Sigmoid colon (tissue), 4 donors: ENCODE results near the gene CCDC77.

ENCODE experiments used
- EP300 ChIP-seq, 4 donors: sonication (generic); formaldehyde crosslinking; IDR thresholded peaks; one replicate each; pipeline ENCODE4 v1.6.1; 2017; ENCODE audit warnings: antibody characterized with exemption in 4 of 4
- POLR2A ChIP-seq, 2 donors: fragments of 450-650 bp; IDR thresholded peaks; one replicate each; pipeline ENCODE4 v1.6.1; 2016; ENCODE audit warnings: antibody characterized with exemption in 2 of 2, mild to moderate bottlenecking in 2 of 2, moderate library complexity in 2 of 2
- POLR2AphosphoS5 ChIP-seq, 4 donors: sonication (generic); formaldehyde crosslinking; IDR thresholded peaks; one replicate each; pipeline ENCODE4 v1.6.1; 2017; ENCODE audit warnings: antibody characterized with exemption in 4 of 4
- TF ChIP-seq, protein P1 (sequence below), 4 experiments: fragments of 450-650 bp in 3 of 4; fragments of 200-600 bp in 1 of 4; IDR thresholded peaks; one replicate each; pipeline ENCODE4 v1.5.1; 2016 to 2019; ENCODE audit warnings: antibody characterized with exemption in 4 of 4, mild to moderate bottlenecking in 3 of 4, moderate library complexity in 2 of 4

DNA sequence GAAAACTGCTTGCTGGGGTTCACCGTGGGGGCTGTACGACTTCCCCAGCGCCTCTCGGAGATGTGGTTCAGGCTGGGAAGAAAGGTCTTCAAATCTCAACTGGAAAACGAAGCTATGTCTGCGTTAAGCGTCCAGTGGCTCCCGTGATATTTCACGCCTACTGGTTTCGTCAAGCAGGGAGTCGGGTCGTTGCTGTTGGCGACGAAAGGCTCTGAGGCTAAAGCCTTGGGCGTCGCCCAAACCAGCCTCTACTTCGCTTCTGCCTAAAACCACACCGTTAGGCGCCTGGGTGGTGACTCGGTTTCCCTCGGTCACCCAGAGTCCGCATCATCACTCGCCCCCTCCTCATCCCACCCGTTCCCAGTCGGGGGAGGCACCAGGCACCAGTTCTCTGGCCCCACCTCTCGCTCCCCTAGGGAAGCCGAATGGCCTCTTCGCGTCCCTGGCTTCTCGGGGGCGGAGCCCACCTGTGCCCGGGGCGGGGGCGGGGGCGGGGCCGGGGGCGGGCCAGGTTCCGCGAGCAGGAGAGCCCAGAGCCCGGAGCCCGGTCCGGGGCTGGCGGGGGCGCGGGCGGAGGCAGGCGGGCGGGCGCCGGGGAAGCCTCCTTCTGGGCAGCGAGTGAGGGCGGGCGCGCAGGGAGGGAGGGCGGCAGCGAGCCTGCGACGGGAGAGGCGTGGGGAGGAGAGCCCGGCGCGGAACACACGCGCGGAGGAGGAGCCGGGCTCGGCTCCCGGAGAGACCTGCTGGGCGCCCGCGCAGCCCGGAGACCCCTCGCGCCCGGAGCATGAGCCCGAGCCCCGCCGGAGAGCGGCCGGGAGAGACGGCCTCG, 58.2 kb downstream of the CCDC77 start, which contains the start of gene B4GALNT3:
- TF ChIP-seq, protein P1, sequence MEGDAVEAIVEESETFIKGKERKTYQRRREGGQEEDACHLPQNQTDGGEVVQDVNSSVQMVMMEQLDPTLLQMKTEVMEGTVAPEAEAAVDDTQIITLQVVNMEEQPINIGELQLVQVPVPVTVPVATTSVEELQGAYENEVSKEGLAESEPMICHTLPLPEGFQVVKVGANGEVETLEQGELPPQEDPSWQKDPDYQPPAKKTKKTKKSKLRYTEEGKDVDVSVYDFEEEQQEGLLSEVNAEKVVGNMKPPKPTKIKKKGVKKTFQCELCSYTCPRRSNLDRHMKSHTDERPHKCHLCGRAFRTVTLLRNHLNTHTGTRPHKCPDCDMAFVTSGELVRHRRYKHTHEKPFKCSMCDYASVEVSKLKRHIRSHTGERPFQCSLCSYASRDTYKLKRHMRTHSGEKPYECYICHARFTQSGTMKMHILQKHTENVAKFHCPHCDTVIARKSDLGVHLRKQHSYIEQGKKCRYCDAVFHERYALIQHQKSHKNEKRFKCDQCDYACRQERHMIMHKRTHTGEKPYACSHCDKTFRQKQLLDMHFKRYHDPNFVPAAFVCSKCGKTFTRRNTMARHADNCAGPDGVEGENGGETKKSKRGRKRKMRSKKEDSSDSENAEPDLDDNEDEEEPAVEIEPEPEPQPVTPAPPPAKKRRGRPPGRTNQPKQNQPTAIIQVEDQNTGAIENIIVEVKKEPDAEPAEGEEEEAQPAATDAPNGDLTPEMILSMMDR (IDR thresholded peaks at IDR 0.05), result no peak
- no peak for TF ChIP-seq POLR2AphosphoS5 (IDR thresholded peaks at IDR 0.05)
- no peak for TF ChIP-seq EP300 (IDR thresholded peaks at IDR 0.05)
- TF ChIP-seq POLR2A (IDR thresholded peaks at IDR 0.05), result no peak
